ENCODE measurements around the gene ODF2L.
A peak's percentile ranks its signal among the peaks of the same experiment; 100 is the strongest.

ODF2L gene

GRCh38 chr1:86430376-86430775 is 34.3 kb upstream of the ODF2L start:
- H3K4me3 ChIP-seq (ENCODE audit: low read depth, low read length): no peak overlapping the region
- TF ChIP-seq CTCF (IDR thresholded peaks at IDR 0.05; ENCODE audit: low read depth, low read length): no peak

GRCh38 chr1:86429835-86430234 is 33.7 kb upstream of the ODF2L start:
- H3K4me3 ChIP-seq (ENCODE audit: low read depth, low read length): no peak overlapping the region
- no peak for TF ChIP-seq CTCF (IDR thresholded peaks at IDR 0.05; ENCODE audit: low read depth, low read length)

GRCh38 chr1:86429122-86429725 is 33.1 kb upstream of the ODF2L start:
- no peak overlapping the region for H3K4me3 ChIP-seq (ENCODE audit: low read depth, low read length)
- no peak for TF ChIP-seq CTCF (IDR thresholded peaks at IDR 0.05; ENCODE audit: low read depth, low read length)

- TF ChIP-seq CTCF (IDR thresholded peaks at IDR 0.05; ENCODE audit: low read depth, low read length): no peak
- no peak within 1 kb of the TSS for H3K4me3 ChIP-seq (ENCODE audit: low read depth, low read length)
Observed at GRCh38 chr1:86423873-86424272, 27.8 kb upstream of the ODF2L start, which contains the start of gene CLCA2. Gene CLCA2 (plus strand): TSS chr1:86424171. CDS start chr1:86424248, 77 bp downstream.

- TF ChIP-seq CTCF (IDR thresholded peaks at IDR 0.05; ENCODE audit: low read depth, low read length): no peak
- H3K4me3 ChIP-seq (ENCODE audit: low read depth, low read length): no peak overlapping the region
Observed at GRCh38 chr1:86423473-86423872, 27.4 kb upstream of the ODF2L start.

- no peak for TF ChIP-seq CTCF (IDR thresholded peaks at IDR 0.05; ENCODE audit: low read depth, low read length)
- H3K4me3 ChIP-seq (ENCODE audit: low read depth, low read length): no peak overlapping the region
Observed at GRCh38 chr1:86421601-86422280, 25.6 kb upstream of the ODF2L start.

GRCh38 chr1:86419277-86419903 is 23.3 kb upstream of the ODF2L start:
- TF ChIP-seq CTCF (IDR thresholded peaks at IDR 0.05; ENCODE audit: low read depth, low read length): peak; percentile 42
- no peak overlapping the region for H3K4me3 ChIP-seq (ENCODE audit: low read depth, low read length)

Data from WI38 (cell line).